Measurements from ENCODE around the gene GABRG3. TPM values are rescaled to one million over a fixed set of nuclear protein-coding genes. Genes with fewer than 3 reads are reported as not detected.

GABRG3 gene
- total and polyA plus RNA-seq, 2 experiments from 2014 or later, result 0.10 to 1.4 TPM

- Mint-ChIP-seq H3K4me3 (no peak overlapping the region), H3K9me3 (peaks cover 14% of the 10 kb centered on the region), H3K27me3 (ENCODE audit: insufficient read depth, low read depth, poor library complexity) (no peaks in the 10 kb centered on the region), H3K27ac (no peak overlapping the region), H3K4me1 (peaks cover 31% of the 10 kb centered on the region), H3K36me3 (ENCODE audit: low read depth) (peaks cover 17% of the 10 kb centered on the region; the same call in 2 of the 3 replicates)
- H3K9me2 ChIP-seq (ENCODE audit: insufficient read depth), result peaks cover 13% of the 10 kb centered on the region
- no peak for ATAC-seq
- no peak overlapping the region for H3K27ac ChIP-seq (ENCODE audit: low read depth)
- H3K4me3 ChIP-seq, result no peak overlapping the region
- no peaks in the 10 kb centered on the region for H3K79me2 ChIP-seq (replicated peaks; ENCODE audit: insufficient read depth)
- H2AFZ ChIP-seq, result no peak overlapping the region
- H3K4me2 ChIP-seq, result no peak overlapping the region
- no peaks in the 10 kb centered on the region for H4K20me1 ChIP-seq (replicated peaks; ENCODE audit: insufficient read depth)
- no peak for TF ChIP-seq STAT1 (IDR thresholded peaks at IDR 0.05; ENCODE audit: unreplicated experiment)
- no peak for TF ChIP-seq NANOG (IDR thresholded peaks at IDR 0.05; ENCODE audit: borderline replicate concordance)
- TF ChIP-seq EZH2phosphoT487 (IDR thresholded peaks at IDR 0.05; ENCODE audit: unreplicated experiment), result no peak
- TF ChIP-seq ETS1 (IDR thresholded peaks at IDR 0.05), result no peak
- no peak for TF ChIP-seq ZNF462 (CRISPR knock-in tag; IDR thresholded peaks at IDR 0.05)
- H3K4me1 ChIP-seq (ENCODE audit: insufficient read depth), result peaks cover 27% of the 10 kb centered on the region
- DNase-seq (ENCODE audit: low spot score), result no peak
- H3K27me3 ChIP-seq (ENCODE audit: insufficient read depth), result no peaks in the 10 kb centered on the region
- no peaks in the 10 kb centered on the region for H3K36me3 ChIP-seq (ENCODE audit: insufficient read depth)
- peaks cover 12% of the 10 kb centered on the region; the same call in 1 of the 2 replicates for H3F3A ChIP-seq (replicated peaks; ENCODE audit: low read depth)
Observed at GRCh38 chr15:27480642-27481041, 509.7 kb downstream of the GABRG3 start.

Measured in GM23338 (cell line).